Heart left ventricle (tissue), 16 donors: ENCODE results near the gene THAP3. TPM values are rescaled to one million over a fixed set of nuclear protein-coding genes. Genes with fewer than 3 reads are reported as not detected.

Experiments used
- ATAC-seq, 4 donors: fragments of 200-7000 bp; cut with Tn5 transposase; one replicate each; pipeline ENCODE4 v1.9.1; 2020 to 2022; ENCODE audit warnings: moderate library complexity in 4 of 4, mild to moderate bottlenecking in 3 of 4, moderate number of reproducible peaks in 1 of 4
- DNase-seq, 5 donors: peaks; one replicate each; pipeline ENCODE4 v3.0.0-alpha.2; 2020
- H3K27ac ChIP-seq, 12 donors: fragments of 200-600 bp; sonication (generic) in 4 of 12; one replicate each; pipeline versions ENCODE4 v1.5.0 to v1.8.0; 2016 to 2022; ENCODE audit warnings: mild to moderate bottlenecking in 2 of 12
- H3K27me3 ChIP-seq, 9 donors: fragments of 200-600 bp; sonication (generic) in 2 of 9; one replicate each; pipeline versions ENCODE4 v1.5.1 to v1.8.0; 2016 to 2022; ENCODE audit warnings: mild to moderate bottlenecking in 3 of 9
- H3K36me3 ChIP-seq, 9 donors: fragments of 200-600 bp; sonication (generic) in 2 of 9; one replicate each; pipeline versions ENCODE4 v1.5.0 to v1.8.0; 2018 to 2022; ENCODE audit warnings: mild to moderate bottlenecking in 2 of 9
- H3K4me1 ChIP-seq, 12 donors: fragments of 200-600 bp; sonication (generic) in 4 of 12; one replicate each; pipeline versions ENCODE4 v1.5.0 to v1.8.0; 2016 to 2022; ENCODE audit warnings: mild to moderate bottlenecking in 3 of 12
- H3K4me3 ChIP-seq, 12 donors: fragments of 200-600 bp; sonication (generic) in 4 of 12; one replicate each; pipeline versions ENCODE4 v1.5.0 to v1.8.0; 2017 to 2022; ENCODE audit warnings: mild to moderate bottlenecking in 9 of 12, moderate library complexity in 4 of 12
- H3K9me3 ChIP-seq, 12 donors: fragments of 200-600 bp; sonication (generic) in 4 of 12; one replicate each; pipeline versions ENCODE4 v1.5.0 to v1.8.0; 2016 to 2022; ENCODE audit warnings: mild to moderate bottlenecking in 1 of 12
- CTCF ChIP-seq, 12 donors: fragments of 200-600 bp; sonication (generic) in 4 of 12; IDR thresholded peaks; one replicate each; pipeline versions ENCODE4 v1.5.0 to v1.8.0; 2018 to 2022; ENCODE audit warnings: antibody characterized with exemption in 12 of 12, mild to moderate bottlenecking in 5 of 12
- POLR2A ChIP-seq, 2 donors: fragments of 450-650 bp; IDR thresholded peaks; one replicate each; pipeline ENCODE4 v1.6.1; 2017; ENCODE audit warnings: antibody characterized with exemption in 2 of 2, mild to moderate bottlenecking in 2 of 2, moderate library complexity in 2 of 2
- WGBS, 4 donors: extraction: QIAGEN DNeasy Blood & Tissue Kit in 2 of 4; methylation state at CpG; one replicate each; pipeline versions ENCODE4 v1.1.5 to v1.1.7; 2013 to 2018; 5-methylcytosine and 5-hydroxymethylcytosine counted together
- intact Hi-C, 10 donors: fragments of 100-400 bp; cut with DNase I; formaldehyde crosslinking; loops; one replicate each; pipeline versions ENCODE4 v1.11.1 to v1.14.2; 2022
- polyA plus RNA-seq, 2 donors: library from polyadenylated mRNA; stranded (reverse); fragments of 200-250 nt; gene quantifications; one replicate each; pipeline ENCODE4 v1.2.3, GENCODE V29; 2013
- total RNA-seq, 9 donors: library from RNA; depleted of rRNA in 2 of 9; stranded (reverse); fragments of >200 nt in 2 of 9; fragmentation: NEBNext Ultra II Directional in 3 of 9; extraction: Animal tissue kit (Norgen Biotek cat#: 25700) in 3 of 9; gene quantifications; one replicate each; pipeline versions ENCODE4 v1.1.0 to v1.2.4, GENCODE V29; 2016 to 2023
- donor health status: ischemic (EF 13 %, LVEDD 7.1; RV severe dilation, severe dysfunction).
- donor health status: healthy with polysubstance abuse.
- donor health status: DM: no; HTN: yes; CAD: no.
- donor health status: DM: no; HTN: no; CAD: no.
- donor health status: ischemic (EF 25% LVEDD 6.9; RV normal size, moderate dysfunction).
- donor health status: ischemic (EF 25% LVEDD 5.7; RV mildly dilated, moderate dysfunction).
- donor health status: healthy.
- donor health status: DM: yes; HTN: yes; CAD: no.
- donor health status: ischemic (EF 35%, LVEDD 5.7; RV mildly dilated, moderate dysfunction).
- donor health status: nonischemic (EF 11% LVEDD 7.7; RV severe dilation, severe dysfunction).
- donor health status: DM: yes; HTN: yes; CAD: no.
- donor health status: PGD.
- donor health status: ischemic (EF 29% LVEDD 5.4; RV normal size, mild dysfunction).
- donor health status: nonischemic (EF 23%, LVEDD 6.1; RV moderate dilation, normal function).

Gene THAP3
- total and polyA plus RNA-seq, 11 donors = 7.5 to 22.1 (median 14.0) TPM

GRCh38 chr1:6588128-6588892, 36.4 kb upstream of the THAP3 start:
- H3K27ac ChIP-seq = peak overlapping the region in 8 of 12 donors; percentile 5 to 73 (median 41)
- H3K4me1 ChIP-seq = peaks cover 0 to 92% (median 51%) of the 10 kb centered on the region in 12 donors
- TF ChIP-seq POLR2A (IDR thresholded peaks at IDR 0.05) (no peak), CTCF (IDR thresholded peaks at IDR 0.05) (no peak)
- H3K9me3 ChIP-seq = no peaks in the 10 kb centered on the region
- no peaks in the 10 kb centered on the region for H3K27me3 ChIP-seq
- ATAC-seq = no peak
- H3K36me3 ChIP-seq = peaks cover 0 to 67% (median 54%) of the 10 kb centered on the region in 9 donors
- no peak for DNase-seq
- intact Hi-C loops = no loop called here
- H3K4me3 ChIP-seq = no peak overlapping the region
- 76 to 84% (median 79%) methylated on average over 11 to 25 of the region's 25 CpGs for WGBS, 4 donors

GRCh38 chr1:6588893-6589520, 35.7 kb upstream of the THAP3 start:
- no peak for DNase-seq
- Histone ChIP-seq H3K36me3 (peaks cover 0 to 74% (median 61%) of the 10 kb centered on the region in 9 donors), H3K9me3 (no peaks in the 10 kb centered on the region), H3K27me3 (no peaks in the 10 kb centered on the region), H3K4me3 (no peak overlapping the region), H3K27ac (peak overlapping the region in 8 of 12 donors; percentile 2 to 58 (median 22)), H3K4me1 (peaks cover 0 to 94% (median 50%) of the 10 kb centered on the region in 12 donors)
- ATAC-seq = no peak
- 59 to 82% (median 78%) methylated on average over 8 to 24 of the region's 24 CpGs for WGBS, 4 donors
- intact Hi-C loops = no loop called here
- TF ChIP-seq POLR2A (IDR thresholded peaks at IDR 0.05) (no peak), CTCF (IDR thresholded peaks at IDR 0.05) (no peak)

- Histone ChIP-seq H3K36me3 (peaks cover 0 to 84% (median 71%) of the 10 kb centered on the region in 9 donors), H3K9me3 (no peaks in the 10 kb centered on the region), H3K27ac (peak overlapping the region in 4 of 12 donors; percentile 2 to 58 (median 32)), H3K4me3 (no peak overlapping the region), H3K4me1 (peaks cover 0 to 94% (median 43%) of the 10 kb centered on the region in 12 donors), H3K27me3 (no peaks in the 10 kb centered on the region)
- no peak for ATAC-seq
- no peak for DNase-seq
- 84 to 88% (median 87%) methylated on average over 7 of the region's 7 CpGs for WGBS, 4 donors
- TF ChIP-seq CTCF (IDR thresholded peaks at IDR 0.05) (no peak), POLR2A (IDR thresholded peaks at IDR 0.05) (no peak)
- intact Hi-C loops = no loop called here
Observed at GRCh38 chr1:6590046-6590445, 34.6 kb upstream of the THAP3 start.

- no peaks in the 10 kb centered on the region for H3K27me3 ChIP-seq
- H3K4me3 ChIP-seq = no peak overlapping the region
- no peaks in the 10 kb centered on the region for H3K9me3 ChIP-seq
- 69 to 86% (median 72%) methylated on average over 11 to 13 of the region's 13 CpGs for WGBS, 4 donors
- ATAC-seq = peak; percentile 8 to 38 (median 25)
- peaks cover 0 to 93% (median 82%) of the 10 kb centered on the region in 9 donors for H3K36me3 ChIP-seq
- TF ChIP-seq POLR2A (IDR thresholded peaks at IDR 0.05) (no peak), CTCF (IDR thresholded peaks at IDR 0.05) (no peak)
- H3K27ac ChIP-seq = peak overlapping the region in 7 of 12 donors; percentile 2 to 68 (median 20)
- intact Hi-C loops = no loop called here
- DNase-seq = no peak
- peaks cover 0 to 94% (median 50%) of the 10 kb centered on the region in 12 donors for H3K4me1 ChIP-seq
Observed at GRCh38 chr1:6591222-6591621, 33.4 kb upstream of the THAP3 start.
